GM23338 (cell line): ENCODE measurements around the gene RYR2.

ENCODE experiments used
- CTCF ChIP-seq, 2 experiments: fragments of 200-600 bp in 1 of 2; sonication (generic) in 1 of 2; conservative IDR thresholded peaks; 2 replicates each; pipeline versions ENCODE4 v1.5.1 to v1.6.1; 2016 to 2017; ENCODE audit warnings: antibody characterized with exemption in 2 of 2, low read depth in 2 of 2, mild to moderate bottlenecking in 2 of 2, moderate library complexity in 1 of 2
- EZH2 ChIP-seq: fragments of 200-600 bp; sonication (generic); IDR thresholded peaks from one replicate; pipeline ENCODE4 v1.8.0; 2017; ENCODE audit warnings: antibody characterized with exemption, mild to moderate bottlenecking, low read depth; ENCODE audit not compliant: unreplicated experiment
- EZH2phosphoT487 ChIP-seq: fragments of 200-600 bp; sonication (generic); IDR thresholded peaks from one replicate; pipeline ENCODE4 v1.8.1; 2018; ENCODE audit warnings: antibody characterized with exemption; ENCODE audit not compliant: unreplicated experiment
- JUNB ChIP-seq: IDR thresholded peaks from one replicate; pipeline ENCODE4 v1.6.1; 2016; ENCODE audit warnings: antibody characterized with exemption; ENCODE audit not compliant: unreplicated experiment
- POLR2AphosphoS5 ChIP-seq: IDR thresholded peaks from 2 replicates; pipeline ENCODE4 v1.6.1; 2016; ENCODE audit warnings: antibody characterized with exemption, low read depth
- TF ChIP-seq, protein P1 (sequence below): IDR thresholded peaks from one replicate; pipeline ENCODE4 v1.6.1; 2018; ENCODE audit warnings: antibody characterized with exemption; ENCODE audit not compliant: unreplicated experiment

DNA sequence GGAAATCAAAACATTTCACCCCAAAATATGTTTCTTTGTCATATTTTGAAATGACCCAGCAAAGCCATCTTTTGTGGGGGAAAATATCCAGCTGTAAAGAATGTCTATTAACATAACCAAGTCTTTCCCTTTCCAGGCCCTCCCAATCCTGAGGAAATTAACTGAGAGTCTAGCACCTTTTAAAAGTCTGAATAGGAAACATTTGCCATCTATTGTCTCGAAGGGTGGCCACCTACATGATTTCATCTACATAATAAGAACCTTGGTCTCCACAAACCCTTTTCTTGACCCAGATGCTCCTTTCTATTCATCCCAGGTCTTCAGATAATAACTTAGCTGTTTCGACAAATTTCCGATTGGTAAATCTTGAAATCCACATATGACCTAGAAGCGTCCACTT, 32.4 kb upstream of the RYR2 start:
- TF ChIP-seq EZH2phosphoT487 (no peak), CTCF (conservative IDR thresholded peaks at IDR 0.05; ENCODE audit: low read depth in 2 of 2) (no peak), POLR2AphosphoS5 (no peak), EZH2 (no peak), JUNB (no peak)
- TF ChIP-seq, protein P1, sequence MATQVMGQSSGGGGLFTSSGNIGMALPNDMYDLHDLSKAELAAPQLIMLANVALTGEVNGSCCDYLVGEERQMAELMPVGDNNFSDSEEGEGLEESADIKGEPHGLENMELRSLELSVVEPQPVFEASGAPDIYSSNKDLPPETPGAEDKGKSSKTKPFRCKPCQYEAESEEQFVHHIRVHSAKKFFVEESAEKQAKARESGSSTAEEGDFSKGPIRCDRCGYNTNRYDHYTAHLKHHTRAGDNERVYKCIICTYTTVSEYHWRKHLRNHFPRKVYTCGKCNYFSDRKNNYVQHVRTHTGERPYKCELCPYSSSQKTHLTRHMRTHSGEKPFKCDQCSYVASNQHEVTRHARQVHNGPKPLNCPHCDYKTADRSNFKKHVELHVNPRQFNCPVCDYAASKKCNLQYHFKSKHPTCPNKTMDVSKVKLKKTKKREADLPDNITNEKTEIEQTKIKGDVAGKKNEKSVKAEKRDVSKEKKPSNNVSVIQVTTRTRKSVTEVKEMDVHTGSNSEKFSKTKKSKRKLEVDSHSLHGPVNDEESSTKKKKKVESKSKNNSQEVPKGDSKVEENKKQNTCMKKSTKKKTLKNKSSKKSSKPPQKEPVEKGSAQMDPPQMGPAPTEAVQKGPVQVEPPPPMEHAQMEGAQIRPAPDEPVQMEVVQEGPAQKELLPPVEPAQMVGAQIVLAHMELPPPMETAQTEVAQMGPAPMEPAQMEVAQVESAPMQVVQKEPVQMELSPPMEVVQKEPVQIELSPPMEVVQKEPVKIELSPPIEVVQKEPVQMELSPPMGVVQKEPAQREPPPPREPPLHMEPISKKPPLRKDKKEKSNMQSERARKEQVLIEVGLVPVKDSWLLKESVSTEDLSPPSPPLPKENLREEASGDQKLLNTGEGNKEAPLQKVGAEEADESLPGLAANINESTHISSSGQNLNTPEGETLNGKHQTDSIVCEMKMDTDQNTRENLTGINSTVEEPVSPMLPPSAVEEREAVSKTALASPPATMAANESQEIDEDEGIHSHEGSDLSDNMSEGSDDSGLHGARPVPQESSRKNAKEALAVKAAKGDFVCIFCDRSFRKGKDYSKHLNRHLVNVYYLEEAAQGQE: no peak
